ENCODE measurements around the gene GDPD2.

The GDPD2 gene

GRCh38 chrX:70476934-70477733, 54.0 kb downstream of the GDPD2 start:
- no peak for TF ChIP-seq CTCF (IDR thresholded peaks at IDR 0.05; ENCODE audit: extremely low read depth, missing control alignments)
- DNase-seq (ENCODE audit: low spot score), result no peak

- no peak for TF ChIP-seq CTCF (IDR thresholded peaks at IDR 0.05; ENCODE audit: extremely low read depth, missing control alignments)
- no peak for DNase-seq (ENCODE audit: low spot score)
These were observed 54.6 kb downstream of the GDPD2 start for GRCh38 chrX:70477734-70478075.

- DNase-seq (ENCODE audit: low spot score), result no peak
- TF ChIP-seq CTCF (IDR thresholded peaks at IDR 0.05; ENCODE audit: extremely low read depth, missing control alignments), result no peak
These were observed 55.6 kb downstream of the GDPD2 start for GRCh38 chrX:70478526-70479245.

- no peak for DNase-seq (ENCODE audit: low spot score)
- no peak for TF ChIP-seq CTCF (IDR thresholded peaks at IDR 0.05; ENCODE audit: extremely low read depth, missing control alignments)
These were observed 56.3 kb downstream of the GDPD2 start for GRCh38 chrX:70479247-70479921.

- no peak for TF ChIP-seq CTCF (IDR thresholded peaks at IDR 0.05; ENCODE audit: extremely low read depth, missing control alignments)
- DNase-seq (ENCODE audit: low spot score), result no peak
These were observed 57.0 kb downstream of the GDPD2 start for GRCh38 chrX:70479922-70480659.

- TF ChIP-seq CTCF (IDR thresholded peaks at IDR 0.05; ENCODE audit: extremely low read depth, missing control alignments), result no peak
- DNase-seq (ENCODE audit: low spot score), result no peak
These were observed 57.5 kb downstream of the GDPD2 start for GRCh38 chrX:70480660-70481018.
